SK-N-SH (cell line): Measurements from ENCODE around the gene SBDS. TPM values are rescaled to one million over a fixed set of nuclear protein-coding genes. Genes with fewer than 3 reads are reported as not detected.

Experiments
- CTCF ChIA-PET: fragments of 300-600, 350-600 bp; formaldehyde crosslinking; extraction: SDS; loops from one replicate; lab custom pipeline; 2021; lab: Yijun Ruan, JAX
- POLR2A ChIA-PET: fragments of 350-600 bp; sonication (Branson Sonifier 250); formaldehyde crosslinking; extraction: SDS; loops from one replicate; lab custom pipeline; 2020; ENCODE audit warnings: antibody characterized with exemption, inconsistent platforms; lab: Yijun Ruan, JAX
- DNase-seq: peaks from one replicate; pipeline ENCODE4 v3.0.0; 2012
- H2AFZ ChIP-seq: fragments of 200-600 bp; sonication (generic); 2 replicates; pipeline ENCODE4 v1.8.1; 2016; ENCODE audit warnings: antibody characterized with exemption, mild to moderate bottlenecking, low read depth
- H3F3A ChIP-seq: fragments of 200-600 bp; sonication (generic); replicated peaks from 2 replicates; pipeline ENCODE3; 2016; ENCODE audit warnings: antibody characterized with exemption, mild to moderate bottlenecking; ENCODE audit not compliant: insufficient read depth
- H3K27ac ChIP-seq, 2 experiments: fragments of 200-500 bp in 1 of 2; fragments of 200-600 bp in 1 of 2; sonication (Bioruptor generic) in 1 of 2; sonication (generic), shearing (Covaris generic) in 1 of 2; 2 replicates each; pipeline versions ENCODE4 v1.5.1 to v1.6.1; 2014 to 2016; ENCODE audit warnings: low read depth in 2 of 2, inconsistent platforms in 1 of 2, low read length in 1 of 2, mild to moderate bottlenecking in 1 of 2, mixed read lengths in 1 of 2
- H3K27me3 ChIP-seq: fragments of 200-600 bp; sonication (generic), shearing (Covaris generic); 2 replicates; pipeline ENCODE4 v1.6.1; 2016; ENCODE audit warnings: mixed run types; ENCODE audit not compliant: insufficient read depth
- H3K36me3 ChIP-seq, 2 experiments: fragments of 200-500 bp in 1 of 2; fragments of 200-600 bp in 1 of 2; sonication (Bioruptor generic) in 1 of 2; sonication (generic) in 1 of 2; replicated peaks in 1 of 2; 2 replicates each; pipeline versions ENCODE3 to v1.5.1; 2014 to 2016; ENCODE audit warnings: low read length in 1 of 2, mild to moderate bottlenecking in 1 of 2; ENCODE audit not compliant: insufficient read depth in 2 of 2, control insufficient read depth in 1 of 2
- H3K4me1 ChIP-seq, 2 experiments: fragments of 200-500 bp in 1 of 2; fragments of 200-600 bp in 1 of 2; sonication (Bioruptor generic) in 1 of 2; sonication (generic), shearing (Covaris generic) in 1 of 2; 2 replicates each; pipeline versions ENCODE4 v1.5.1 to v1.6.1; 2014 to 2016; ENCODE audit warnings: low read depth in 1 of 2, low read length in 1 of 2, mixed run types in 1 of 2; ENCODE audit not compliant: insufficient read depth in 2 of 2, control insufficient read depth in 1 of 2
- H3K4me2 ChIP-seq: fragments of 200-600 bp; sonication (generic), shearing (Covaris generic); 2 replicates; pipeline ENCODE4 v1.6.1; 2017; ENCODE audit warnings: mixed run types
- H3K4me3 ChIP-seq, 2 experiments: fragments of 200-500 bp in 1 of 2; fragments of 200-600 bp in 1 of 2; sonication (Bioruptor generic) in 1 of 2; sonication (generic), shearing (Covaris generic) in 1 of 2; 2 replicates each; pipeline versions ENCODE4 v1.5.1 to v1.8.1; 2014 to 2016; ENCODE audit warnings: low read depth in 2 of 2, inconsistent platforms in 1 of 2, low read length in 1 of 2, mild to moderate bottlenecking in 1 of 2, mixed read lengths in 1 of 2, moderate library complexity in 1 of 2
- H3K79me2 ChIP-seq: fragments of 200-600 bp; sonication (generic); 2 replicates; pipeline ENCODE4 v1.8.1; 2017; ENCODE audit warnings: mild to moderate bottlenecking; ENCODE audit not compliant: insufficient read depth
- H3K9ac ChIP-seq: fragments of 200-600 bp; sonication (generic); 2 replicates; pipeline ENCODE4 v1.6.1; 2017; ENCODE audit warnings: mixed run types
- H3K9me2 ChIP-seq: fragments of 200-600 bp; sonication (generic); 2 replicates; pipeline ENCODE4 v1.6.1; 2017; ENCODE audit warnings: mixed run types
- H3K9me3 ChIP-seq: fragments of 200-600 bp; sonication (generic); 2 replicates; pipeline ENCODE4 v1.6.1; 2017; ENCODE audit warnings: mixed run types, mild to moderate bottlenecking, moderate library complexity
- H4K20me1 ChIP-seq: fragments of 200-600 bp; sonication (generic); 2 replicates; pipeline ENCODE4 v1.6.1; 2017; ENCODE audit warnings: mild to moderate bottlenecking, mixed run types; ENCODE audit not compliant: insufficient read depth
- CHD2 ChIP-seq: fragments of 150-350 bp; IDR thresholded peaks from 2 replicates; pipeline ENCODE4 v1.6.1; 2018; ENCODE audit warnings: low read length; ENCODE audit not compliant: partially characterized antibody
- CTCF ChIP-seq: fragments of 200-600 bp; sonication (generic); IDR thresholded peaks from 2 replicates; pipeline ENCODE4 v1.6.1; 2017; ENCODE audit warnings: antibody characterized with exemption, mild to moderate bottlenecking, moderate library complexity
- EZH2phosphoT487 ChIP-seq: fragments of 200-600 bp; sonication (generic); IDR thresholded peaks from 2 replicates; pipeline ENCODE4 v1.6.1; 2017; ENCODE audit warnings: low read depth, mixed run types, mild to moderate bottlenecking, antibody characterized with exemption, moderate library complexity, borderline replicate concordance
- FOSL2 ChIP-seq: IDR thresholded peaks from 2 replicates; pipeline ENCODE4 v1.4.0; 2012; ENCODE audit warnings: low read depth, mild to moderate bottlenecking, moderate library complexity, borderline replicate concordance
- FOXJ3 ChIP-seq: sonication (generic); formaldehyde crosslinking; IDR thresholded peaks from 2 replicates; pipeline ENCODE4 v1.5.1; 2020; ENCODE audit warnings: mild to moderate bottlenecking, missing genetic modification reagents
- MAX ChIP-seq: IDR thresholded peaks from 2 replicates; pipeline ENCODE4 v1.4.0; 2012; ENCODE audit warnings: low read depth
- MEF2A ChIP-seq: IDR thresholded peaks from 2 replicates; pipeline ENCODE4 v1.4.0; 2012; ENCODE audit warnings: low read depth, borderline replicate concordance
- PBX3 ChIP-seq: IDR thresholded peaks from 2 replicates; pipeline ENCODE4; 2012
- POLR2AphosphoS5 ChIP-seq: IDR thresholded peaks from 2 replicates; pipeline ENCODE4 v1.6.1; 2012; ENCODE audit warnings: low read depth, low read length
- RAD21 ChIP-seq: IDR thresholded peaks from 2 replicates; pipeline ENCODE4 v1.6.1; 2012; ENCODE audit warnings: mild to moderate bottlenecking, low read length
- RXRA ChIP-seq: IDR thresholded peaks from 2 replicates; pipeline ENCODE4 v1.4.0; 2012; ENCODE audit warnings: low read depth, mild to moderate bottlenecking, borderline replicate concordance
- ZBTB33 ChIP-seq: IDR thresholded peaks from 2 replicates; pipeline ENCODE4 v1.4.0; 2012; ENCODE audit warnings: low read depth, borderline replicate concordance
- WGBS: methylation state at CpG from one replicate; pipeline ENCODE4 v1.1.6; 2017; ENCODE audit warnings: low lambda C conversion rate; 5-methylcytosine and 5-hydroxymethylcytosine counted together
- polyA plus RNA-seq, 3 experiments: library from polyadenylated mRNA; depleted of rRNA; stranded (reverse); fragments of >200 nt; gene quantifications; 2 replicates each; pipeline ENCODE4 v1.2.3, GENCODE V29; 2012

SBDS gene
- polyA plus RNA-seq, 1 of the 3 experiments (the other 2 are of a cell fraction), result 49.5 TPM

- Histone ChIP-seq H3K27ac (no peak overlapping the region), H3K4me3 (no peak overlapping the region), H3K27me3 (no peaks in the 10 kb centered on the region), H2AFZ (no peak overlapping the region), H4K20me1 (no peaks in the 10 kb centered on the region; the same call in 1 of the 2 replicates), H3K9me2 (no peaks in the 10 kb centered on the region), H3K9me3 (no peaks in the 10 kb centered on the region), H3K79me2 (peaks cover 34% of the 10 kb centered on the region; the same call in 1 of the 2 replicates), H3K36me3 (peaks cover 49 to 80% of the 10 kb centered on the region in 2 experiments), H3K9ac (no peak overlapping the region), H3F3A (peaks cover 3% of the 10 kb centered on the region), H3K4me2 (no peak overlapping the region), H3K4me1 (peaks cover 0 to 9% of the 10 kb centered on the region in 2 experiments; a peak in 1 of 4 replicates)
- DNase-seq, result no peak
- CTCF ChIA-PET, result interaction anchor here (0.7 to 1.3 kb wide), 4 partner anchors 8 to 22 kb away, joined by 3 to 4 read pairs (median 3); no protein-coding TSS in a partner anchor
- WGBS, result 87% methylated on average over 19 of the region's 19 CpGs
- TF ChIP-seq RXRA (no peak), CTCF (peak; percentile 39), FOXJ3 (CRISPR knock-in tag) (no peak), RAD21 (0 out of 2 replicates have a peak, but pooled peaks have one; percentile 9), FOSL2 (no peak), EZH2phosphoT487 (no peak), PBX3 (no peak)
- POLR2A ChIA-PET, result no interaction called here
Measured at GRCh38 chr7:66948480-66949109, 46.8 kb downstream of the SBDS start.

- Histone ChIP-seq H3K4me3 (no peak overlapping the region), H3K27me3 (no peaks in the 10 kb centered on the region), H3K36me3 (peaks cover 59 to 79% of the 10 kb centered on the region in 2 experiments), H3F3A (peaks cover 6% of the 10 kb centered on the region), H3K4me1 (no peaks in the 10 kb centered on the region), H4K20me1 (peaks cover 5% of the 10 kb centered on the region; the same call in 1 of the 2 replicates), H3K27ac (no peak overlapping the region), H3K9me2 (no peaks in the 10 kb centered on the region), H2AFZ (no peak overlapping the region), H3K79me2 (peaks cover 37% of the 10 kb centered on the region; the same call in 1 of the 2 replicates), H3K9ac (no peak overlapping the region), H3K9me3 (no peaks in the 10 kb centered on the region), H3K4me2 (no peak overlapping the region)
- no peak for TF ChIP-seq RXRA
- no peak for TF ChIP-seq POLR2AphosphoS5
- TF ChIP-seq ZBTB33, result no peak
- TF ChIP-seq CHD2, result no peak
- no peak for TF ChIP-seq MEF2A
- TF ChIP-seq EZH2phosphoT487, result no peak
- TF ChIP-seq CTCF, result no peak
- no peak for TF ChIP-seq MAX
- TF ChIP-seq PBX3, result no peak
- no peak for DNase-seq
- CTCF ChIA-PET, result no interaction called here
- POLR2A ChIA-PET, result interaction anchor here (0.6 kb wide), 1 partner anchor 51 kb away, joined by 3 read pairs; no protein-coding TSS in a partner anchor
- 93% methylated on average over 2 of the region's 2 CpGs for WGBS
Measured at GRCh38 chr7:66946545-66946944, 48.8 kb downstream of the SBDS start.
